SKM-1 treated with dmso at 0.1 percent for 144 hours (cell line): ENCODE data around the gene C1orf122.
"Not testable (repeated sequence)": the region's sequence is repeated elsewhere in the genome, so short reads cannot be mapped to it uniquely, and the experiment has no call there.

Source experiments
- DNase-seq: peaks from one replicate; lab custom pipeline; 2025; ENCODE audit not compliant: unreplicated experiment; lab: John Stamatoyannopoulos, UW

The C1orf122 gene

GRCh38 chr1:37807555-37808368, at the start of gene C1orf122, which contains the start of gene YRDC:
C1orf122 (plus strand) TSS chr1:37807790; CDS start chr1:37808405, 615 bp downstream.
YRDC (minus strand) TSS chr1:37808208; CDS start chr1:37808180, 28 bp downstream.
- peak; percentile 86 for DNase-seq

DNA sequence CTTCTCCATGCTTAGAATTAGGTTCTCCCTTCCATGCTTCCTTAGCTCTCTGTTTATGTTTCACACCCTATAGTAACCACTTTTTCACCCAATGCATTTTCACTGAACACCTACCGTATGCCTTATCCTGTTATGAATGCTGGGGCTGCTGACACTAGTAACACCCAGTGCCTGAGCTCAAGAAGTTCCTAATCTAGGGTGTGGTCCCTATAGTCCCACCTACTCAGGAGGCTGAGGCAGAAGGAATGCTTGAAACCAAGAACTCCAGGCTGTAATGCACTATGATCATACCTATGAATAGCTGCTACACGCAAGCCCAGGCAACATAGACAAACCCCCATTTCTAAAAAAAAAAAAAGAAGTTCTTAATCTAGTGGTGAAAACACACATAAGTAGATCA, 48.1 kb upstream of the C1orf122 start:
- no peak for DNase-seq

- DNase-seq = no peak
These were observed 46.0 kb upstream of the C1orf122 start for GRCh38 chr1:37761416-37762095.

- DNase-seq = no peak
These were observed 45.1 kb upstream of the C1orf122 start for GRCh38 chr1:37762516-37762915.

GRCh38 chr1:37763791-37764413, 43.7 kb upstream of the C1orf122 start:
- DNase-seq = no peak

GRCh38 chr1:37764414-37764825, 43.2 kb upstream of the C1orf122 start:
- DNase-seq = no peak

DNA sequence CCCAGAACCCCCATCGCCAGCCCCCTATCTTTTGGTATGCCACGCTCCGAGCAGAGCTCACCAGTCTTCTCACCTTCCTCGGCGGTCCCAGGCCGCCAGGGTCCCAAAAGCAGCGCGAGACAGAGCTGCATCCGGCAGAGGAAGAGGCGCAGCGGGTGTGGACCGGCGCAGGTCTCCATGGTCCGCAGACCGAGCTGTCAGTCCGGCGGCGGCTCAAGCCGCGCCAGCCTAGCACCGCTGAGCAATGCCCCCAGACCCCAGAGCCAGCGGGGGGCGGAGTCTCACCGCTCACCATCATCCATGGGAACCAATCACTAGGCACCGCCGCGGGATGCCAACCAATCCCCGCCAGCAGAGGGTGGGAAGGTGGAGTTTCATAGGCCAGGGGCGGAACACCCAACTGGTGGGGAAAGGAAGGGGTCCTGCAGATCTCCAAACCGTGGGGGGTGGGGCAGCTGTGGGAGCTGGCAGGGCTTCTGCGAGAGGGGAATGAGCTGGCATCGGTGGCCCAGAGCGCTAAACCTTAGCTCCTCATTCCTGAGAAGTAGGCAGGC, 42.6 kb upstream of the C1orf122 start, which contains the start of gene EPHA10:
TSS of gene EPHA10 (minus strand) at position 233 of the 554 bp plus-strand sequence. CDS start at position 179, 54 bp downstream.
- no peak for DNase-seq

- no peak for DNase-seq
These were observed 41.5 kb upstream of the C1orf122 start for GRCh38 chr1:37765916-37766664.

GRCh38 chr1:37767488-37767887, 40.1 kb upstream of the C1orf122 start:
- DNase-seq = no peak

DNA sequence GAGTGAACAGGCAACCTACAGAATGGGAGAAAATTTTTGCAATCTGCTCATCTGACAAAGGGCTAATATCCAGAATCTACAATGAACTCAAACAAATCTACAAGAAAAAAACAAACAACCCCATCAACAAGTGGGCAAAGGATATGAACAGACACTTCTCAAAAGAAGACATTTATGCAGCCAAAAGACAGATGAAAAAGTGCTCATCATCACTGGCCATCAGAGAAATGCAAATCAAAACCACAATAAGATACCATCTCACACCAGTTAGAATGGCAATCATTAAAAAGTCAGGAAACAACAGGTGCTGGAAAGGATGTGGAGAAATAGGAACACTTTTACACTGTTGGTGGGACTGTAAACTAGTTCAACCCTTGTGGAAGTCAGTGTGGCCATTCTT, 36.1 kb upstream of the C1orf122 start:
- DNase-seq = not testable (repeated sequence)

DNA sequence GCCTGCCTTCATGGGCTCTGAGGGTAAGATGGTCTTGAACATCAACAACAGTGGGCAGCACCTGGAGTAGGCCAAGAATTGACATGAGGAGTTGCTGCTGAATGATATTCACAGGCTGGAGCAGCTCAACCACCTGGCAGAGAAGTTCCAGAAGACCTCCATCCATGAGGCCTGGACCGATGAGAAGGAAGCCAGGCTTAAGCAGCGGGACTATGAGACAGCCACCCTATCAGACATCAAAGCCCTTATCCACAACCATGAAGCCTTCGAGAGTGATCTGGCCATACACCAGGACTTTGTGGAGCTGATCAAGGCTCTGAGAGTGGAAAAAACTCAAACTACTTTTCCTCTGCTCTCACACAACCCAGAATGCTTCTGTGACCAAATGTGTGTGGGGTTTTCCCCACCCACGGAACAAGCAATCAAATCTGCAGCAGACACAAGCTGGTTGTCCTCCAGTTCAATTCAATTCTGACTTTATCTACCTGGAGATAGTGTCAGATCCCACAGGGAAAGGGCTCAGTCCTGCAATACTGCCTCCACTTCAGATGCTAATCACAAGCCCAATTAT, 30.6 kb upstream of the C1orf122 start:
- no peak for DNase-seq

GRCh38 chr1:37778654-37779053, 28.9 kb upstream of the C1orf122 start:
- DNase-seq = no peak

GRCh38 chr1:37782491-37782890, 25.1 kb upstream of the C1orf122 start:
- no peak for DNase-seq

DNA sequence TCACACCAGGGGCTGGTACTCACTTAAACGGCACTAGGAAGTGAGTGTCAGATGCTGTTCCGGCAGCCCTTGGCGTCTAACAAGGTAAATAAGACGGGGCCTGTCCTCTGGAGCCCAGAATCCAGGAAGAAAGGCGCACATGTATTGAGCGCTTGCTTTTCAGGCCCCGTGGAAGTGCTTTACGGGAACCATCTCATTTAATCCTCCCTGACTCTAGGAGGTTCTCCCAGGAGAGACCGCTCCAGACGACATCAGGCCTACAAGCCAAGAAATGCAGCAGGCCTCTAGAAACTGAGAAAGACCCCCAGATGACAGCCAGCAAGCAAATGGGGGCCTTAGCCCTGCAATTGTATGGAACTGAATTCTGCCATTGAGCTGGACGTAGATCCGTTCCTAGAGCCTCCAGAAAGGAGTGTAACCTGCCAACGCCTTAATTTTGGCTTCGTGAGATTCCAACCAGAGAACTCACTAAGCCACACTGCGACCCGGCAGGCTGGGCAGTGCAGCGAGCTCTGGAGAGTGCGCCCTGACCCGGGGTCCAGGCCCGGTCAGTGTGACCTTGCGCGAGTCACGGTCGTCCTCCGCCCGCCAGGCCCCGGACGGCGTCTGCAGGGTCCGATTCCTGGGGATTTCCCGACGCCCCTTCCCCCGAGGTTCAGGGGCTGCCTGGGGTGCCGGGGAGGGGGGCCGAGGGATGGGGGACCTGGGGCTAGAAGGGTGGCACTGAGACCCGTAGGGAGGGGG, 14.5 kb upstream of the C1orf122 start:
- no peak for DNase-seq

GRCh38 chr1:37793773-37794371, 13.7 kb upstream of the C1orf122 start, which contains the start of gene MANEAL:
MANEAL (plus strand) TSS chr1:37793847; CDS start chr1:37794183, 336 bp downstream.
- no peak for DNase-seq

GRCh38 chr1:37794372-37795339, 12.9 kb upstream of the C1orf122 start:
- DNase-seq = no peak

DNA sequence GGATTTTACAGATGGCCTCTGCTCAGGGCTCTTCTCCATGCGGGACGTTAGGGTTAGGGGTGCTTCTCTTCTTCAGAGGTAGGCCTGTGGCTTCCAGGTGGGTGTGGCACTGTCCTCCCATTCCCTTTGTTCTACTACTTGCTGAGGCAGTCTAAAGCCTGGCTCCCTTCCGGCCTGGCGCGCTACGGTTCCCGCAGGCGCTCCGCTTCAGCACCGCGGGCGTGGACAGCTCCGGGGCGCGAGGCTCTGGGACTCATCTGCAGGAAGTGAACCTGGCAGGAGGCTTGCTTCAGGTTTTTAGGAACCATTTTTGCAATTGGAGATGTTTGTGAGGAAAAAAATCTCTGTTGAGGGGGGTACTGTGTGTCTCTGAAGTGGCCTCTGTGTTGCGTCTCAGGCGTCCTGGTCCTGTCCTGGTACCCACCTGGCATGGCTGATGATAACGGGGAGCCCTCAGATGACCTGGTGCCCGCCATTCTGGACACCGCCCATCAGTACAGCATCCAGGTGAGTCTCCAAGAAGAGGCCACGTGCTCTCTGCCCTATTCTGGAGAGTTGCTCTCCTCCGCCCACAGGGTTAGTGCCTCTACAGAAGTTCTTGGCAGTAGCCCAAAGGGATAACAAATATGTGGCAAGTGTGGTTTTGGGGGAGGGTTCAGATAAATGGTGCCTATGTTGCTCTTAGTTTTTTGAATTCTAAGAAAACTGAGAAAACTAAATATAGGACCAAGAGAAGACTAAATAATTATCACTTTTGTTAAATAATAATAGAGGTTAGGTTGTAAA, 12.1 kb upstream of the C1orf122 start:
- no peak for DNase-seq
